T-helper 1 cell (primary cell): Measurements from ENCODE around the gene ADAMTSL5.
"Not testable (repeated sequence)": the region's sequence is repeated elsewhere in the genome, so short reads cannot be mapped to it uniquely, and the experiment has no call there.

Experiments used
- DNase-seq, 5 donors: peaks; one replicate each; pipeline ENCODE4 v3.0.0-alpha.2; 2012 to 2020

ADAMTSL5 gene

GRCh38 chr19:1478934-1479707, 33.7 kb downstream of the ADAMTSL5 start, which contains the start of gene C19orf25:
Gene C19orf25 (minus strand): TSS chr19:1479215. CDS start chr19:1478903, 312 bp downstream.
- DNase-seq: peak; percentile 77 to 96 (median 85)

- DNase-seq: not testable (repeated sequence)
Measured at GRCh38 chr19:1477056-1477455, 35.8 kb downstream of the ADAMTSL5 start.

GRCh38 chr19:1475751-1476437, 36.9 kb downstream of the ADAMTSL5 start:
- no peak for DNase-seq

GRCh38 chr19:1474765-1475351, 38.0 kb downstream of the ADAMTSL5 start:
- DNase-seq: no peak

- DNase-seq: no peak
Measured at GRCh38 chr19:1474011-1474764, 38.6 kb downstream of the ADAMTSL5 start.

- DNase-seq: no peak
Measured at GRCh38 chr19:1473085-1473851, 39.6 kb downstream of the ADAMTSL5 start.

GRCh38 chr19:1472231-1473084, 40.4 kb downstream of the ADAMTSL5 start:
- no peak for DNase-seq

- DNase-seq: no peak
Measured at GRCh38 chr19:1471515-1472160, 41.2 kb downstream of the ADAMTSL5 start.

GRCh38 chr19:1471010-1471514, 41.8 kb downstream of the ADAMTSL5 start:
- peak in 1 of 5 donors; percentile 38 for DNase-seq

- DNase-seq: peak; percentile 51 to 71 (median 61)
Measured at GRCh38 chr19:1470305-1471009, 42.4 kb downstream of the ADAMTSL5 start.

- DNase-seq: no peak
Measured at GRCh38 chr19:1470055-1470304, 42.8 kb downstream of the ADAMTSL5 start.

- no peak for DNase-seq
Measured at GRCh38 chr19:1469255-1470054, 43.4 kb downstream of the ADAMTSL5 start.

- DNase-seq: no peak
Measured at GRCh38 chr19:1468821-1469254, 44.0 kb downstream of the ADAMTSL5 start.

- no peak for DNase-seq
Measured at GRCh38 chr19:1468274-1468820, 44.5 kb downstream of the ADAMTSL5 start.

GRCh38 chr19:1467490-1468273, 45.1 kb downstream of the ADAMTSL5 start:
- no peak for DNase-seq

GRCh38 chr19:1467215-1467489, 45.7 kb downstream of the ADAMTSL5 start:
- no peak for DNase-seq

GRCh38 chr19:1466461-1467214, 46.2 kb downstream of the ADAMTSL5 start:
- no peak for DNase-seq
